Stimulated activated CD4-positive, alpha-beta T cell treated with anti-CD3 and anti-CD28 coated beads, TNF-alpha, amount 100 ng/mL, for 24 hours (primary cell): ENCODE data around the gene CHCHD3.

ENCODE experiments used
- DNase-seq, 3 experiments: peaks; one replicate each; pipeline ENCODE4 v3.0.0-alpha.2; 2020; ENCODE audit warnings: low read depth in 3 of 3

CHCHD3 gene

DNA sequence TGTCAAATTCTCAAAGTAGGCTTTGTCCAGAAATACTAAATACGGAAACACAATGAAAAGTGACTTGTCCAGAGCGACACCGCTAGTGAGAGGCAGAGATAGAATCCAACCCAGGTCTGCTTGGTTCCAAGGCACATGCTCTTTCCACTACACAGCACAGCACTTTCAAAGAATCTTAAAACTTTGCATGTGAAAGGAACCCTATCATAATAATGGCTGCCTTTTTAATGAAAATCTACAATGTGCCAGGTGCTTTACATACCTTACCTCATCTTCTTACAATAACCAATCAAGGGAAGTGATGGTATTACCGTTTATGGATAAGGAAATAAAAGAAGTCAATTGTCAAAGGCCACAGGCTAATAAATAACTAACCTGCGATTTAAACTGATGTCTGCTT, 2.6 kb downstream of the CHCHD3 start:
- no peak for DNase-seq

DNA sequence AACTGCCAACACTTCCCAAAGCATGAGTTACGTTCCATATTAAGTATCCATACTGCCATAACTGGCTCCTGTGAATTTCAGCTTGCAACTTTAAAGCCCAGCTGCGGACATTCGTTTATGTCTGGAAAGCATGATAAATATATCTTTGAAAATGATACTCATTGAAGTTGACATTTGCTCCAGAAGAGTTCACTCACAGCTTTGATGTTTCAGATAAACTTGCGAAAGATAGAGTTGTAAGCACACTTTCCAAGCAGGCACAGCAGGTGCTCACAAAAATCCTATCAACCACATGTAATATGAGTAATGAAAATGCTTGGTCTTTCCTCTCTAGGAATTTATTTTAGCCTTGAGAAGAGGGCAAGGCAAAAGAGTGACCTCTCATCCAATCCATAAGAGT, 4.5 kb downstream of the CHCHD3 start:
- no peak for DNase-seq

DNA sequence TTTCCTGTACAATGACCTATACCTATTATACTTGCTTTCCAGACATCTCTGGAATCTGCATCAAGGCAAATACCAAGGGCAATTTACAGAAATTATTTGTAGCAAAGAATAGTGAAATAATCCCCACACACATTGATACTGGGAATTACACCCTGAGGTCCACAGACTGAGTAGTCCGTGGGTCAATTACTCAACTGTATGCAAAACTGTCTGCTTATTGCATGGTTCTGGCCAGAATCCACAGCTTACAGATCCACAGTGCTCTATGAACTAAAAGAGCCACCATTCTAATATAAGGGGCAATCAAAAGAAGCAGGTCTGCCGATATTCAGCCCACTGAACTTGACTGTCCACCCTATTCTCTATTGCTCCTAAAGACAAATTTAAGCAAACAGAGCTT, 5.7 kb downstream of the CHCHD3 start:
- DNase-seq, result no peak

DNA sequence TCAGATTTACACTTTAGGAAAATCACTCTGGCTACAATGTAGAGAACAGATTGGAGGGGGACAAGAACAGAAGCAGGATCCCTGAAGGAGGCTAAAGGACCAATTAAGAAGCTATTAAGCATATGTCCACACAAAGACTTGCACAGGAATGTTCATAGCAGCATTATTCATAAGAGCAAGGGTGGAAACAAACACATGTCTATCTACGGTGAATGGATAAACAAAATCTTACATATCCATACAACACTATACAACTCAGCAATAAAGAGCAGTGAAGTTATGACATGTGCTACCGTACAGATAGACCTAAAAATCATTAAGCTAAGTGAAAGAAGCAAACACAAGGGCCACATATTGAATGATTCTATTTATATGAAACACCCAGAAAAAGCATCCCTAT, 10.4 kb downstream of the CHCHD3 start:
- no peak for DNase-seq

DNA sequence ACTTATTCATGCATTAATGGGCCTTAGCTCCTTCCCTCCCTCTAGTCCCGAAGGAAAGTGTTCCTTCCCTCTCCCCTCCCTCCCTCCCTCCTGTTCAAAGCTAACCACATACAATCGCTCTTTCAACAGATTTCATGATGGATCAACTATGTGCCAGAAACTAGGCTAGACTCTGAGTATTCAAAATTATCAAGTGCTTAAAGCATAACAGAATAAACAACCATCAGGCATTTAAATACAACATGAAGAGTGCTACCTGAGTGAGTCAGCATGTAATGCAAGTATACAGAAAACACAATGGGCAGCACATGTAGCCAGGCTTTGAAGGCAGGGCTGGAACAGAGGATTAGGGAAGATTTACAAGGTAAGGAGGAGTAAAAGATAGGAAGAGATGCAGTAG, 11.3 kb downstream of the CHCHD3 start:
- no peak for DNase-seq

DNA sequence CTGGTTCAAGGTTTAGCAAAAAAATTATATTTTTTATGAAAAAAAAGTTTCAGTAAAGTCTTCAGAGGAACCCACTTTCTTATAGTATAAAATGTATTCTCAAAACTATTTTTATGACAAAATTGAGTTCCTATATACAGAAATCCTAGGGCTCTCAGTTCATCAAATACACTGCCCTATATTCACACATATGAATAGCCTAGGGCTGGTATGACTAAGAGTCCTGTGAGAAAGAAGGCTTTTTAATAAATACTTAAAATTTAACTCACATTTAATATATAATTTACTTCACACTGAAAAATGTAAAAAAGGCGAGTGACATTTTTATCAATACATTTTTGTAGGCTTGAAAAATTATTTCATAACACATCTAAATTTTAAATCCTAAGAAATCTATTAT, 16.6 kb downstream of the CHCHD3 start:
- no peak for DNase-seq

DNA sequence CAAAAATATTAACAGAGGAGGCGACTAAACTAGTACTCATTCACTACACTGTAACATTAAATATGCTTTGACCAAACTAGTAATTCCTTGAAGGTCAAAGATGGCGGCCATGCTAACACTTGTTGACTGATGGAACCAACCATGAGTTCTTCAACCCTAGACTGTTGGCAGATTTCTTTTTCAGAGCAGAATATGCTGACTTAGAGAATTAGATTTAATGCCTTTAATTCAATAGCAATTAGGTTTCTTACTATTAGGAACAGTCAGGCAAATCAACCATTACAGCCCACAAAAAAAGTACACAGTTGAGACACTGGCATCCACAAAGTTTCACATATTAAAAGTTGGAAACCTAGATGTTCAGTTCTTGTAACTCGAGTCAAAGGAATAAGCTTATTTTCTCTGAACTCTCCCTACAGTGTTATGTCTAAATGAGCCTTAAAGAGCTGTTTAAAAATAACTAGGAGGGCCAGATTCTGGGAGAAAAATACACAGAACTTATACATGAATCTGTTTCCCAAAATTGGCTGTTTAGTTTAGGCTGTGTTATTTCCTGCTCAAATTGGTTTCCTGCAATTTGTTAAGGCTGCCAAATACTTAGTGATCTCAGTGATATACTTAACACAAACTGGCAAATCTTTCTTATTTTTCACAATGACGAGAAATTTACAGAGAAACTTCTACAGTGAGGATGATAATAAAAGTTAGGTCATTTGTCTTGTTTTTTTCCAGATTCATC, 17.6 kb downstream of the CHCHD3 start:
- no peak for DNase-seq

DNA sequence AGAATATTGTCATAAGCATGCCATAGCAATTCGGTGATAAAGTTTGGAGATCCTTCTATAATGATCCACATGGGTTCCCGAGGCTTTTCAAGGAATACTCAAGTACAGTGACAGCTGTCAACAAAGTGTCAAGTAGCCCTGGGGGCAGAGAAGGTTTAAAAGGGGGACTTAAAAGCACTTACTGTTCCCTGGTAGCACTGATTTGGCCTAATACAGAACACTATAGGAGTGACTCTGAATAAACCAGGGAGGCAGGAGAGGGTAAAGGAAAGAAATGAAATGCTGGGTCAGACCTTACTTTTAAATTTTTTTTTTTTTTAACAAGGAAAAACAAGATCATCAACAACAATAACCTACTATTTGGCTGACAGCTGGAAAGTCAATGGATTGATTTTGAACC, 20.1 kb downstream of the CHCHD3 start:
- DNase-seq, result no peak

DNA sequence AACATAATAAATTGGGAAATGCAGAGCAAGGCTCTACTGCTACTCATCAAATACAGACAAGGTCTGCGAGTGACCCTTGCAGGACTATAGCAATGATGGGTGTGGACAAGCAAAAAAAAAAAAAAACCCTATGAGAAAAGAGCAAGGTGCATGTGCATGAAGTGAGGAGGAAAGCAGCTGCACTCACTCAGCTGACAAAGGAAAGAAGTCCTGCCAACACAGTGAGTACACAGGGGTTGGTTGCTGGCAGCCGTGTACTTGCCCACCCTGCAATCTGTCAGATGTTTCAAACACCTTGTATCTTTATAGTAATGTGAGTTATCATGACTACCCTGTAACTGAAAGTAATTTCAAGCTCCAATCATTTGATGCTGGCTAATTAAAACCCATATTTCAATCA, 20.5 kb downstream of the CHCHD3 start:
- DNase-seq, result no peak

DNA sequence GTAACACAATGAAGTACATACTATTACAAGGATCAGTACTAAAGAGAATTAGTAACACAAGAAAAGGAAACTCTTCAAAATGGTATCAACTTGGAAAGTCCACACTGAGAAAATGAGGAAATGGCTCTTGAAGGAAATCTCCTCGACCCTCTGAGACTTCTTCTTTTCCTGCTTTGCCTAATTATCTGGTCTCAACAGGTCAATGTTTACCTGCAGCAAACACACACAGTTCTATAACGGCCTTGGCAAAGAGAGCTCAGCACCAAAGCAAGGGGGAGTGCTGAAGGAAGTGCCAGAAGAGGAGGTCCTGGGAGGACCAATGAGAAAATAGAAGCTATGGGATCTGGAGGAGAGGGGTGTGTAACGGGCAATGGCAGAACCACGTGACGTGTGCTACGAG, 21.9 kb downstream of the CHCHD3 start:
- no peak for DNase-seq

DNA sequence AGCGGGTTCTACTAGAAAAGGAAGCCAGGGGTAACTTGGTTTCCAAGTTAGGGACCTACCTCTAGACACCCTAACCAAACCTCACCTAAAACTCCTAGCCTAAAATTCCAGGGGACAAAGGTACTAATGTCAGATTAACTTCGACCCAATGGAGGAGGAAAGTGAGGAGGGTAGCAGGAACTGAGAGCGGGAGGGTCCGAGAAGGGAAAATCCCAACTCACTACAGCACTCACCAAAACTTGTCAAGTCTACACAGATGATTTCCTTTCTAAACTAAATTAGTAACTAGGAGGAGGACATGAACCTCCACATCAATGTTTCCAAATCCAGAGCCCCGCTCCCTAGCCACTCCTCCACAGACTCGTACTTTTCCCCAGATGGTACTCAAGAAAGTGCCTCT, 22.6 kb downstream of the CHCHD3 start:
- no peak for DNase-seq

DNA sequence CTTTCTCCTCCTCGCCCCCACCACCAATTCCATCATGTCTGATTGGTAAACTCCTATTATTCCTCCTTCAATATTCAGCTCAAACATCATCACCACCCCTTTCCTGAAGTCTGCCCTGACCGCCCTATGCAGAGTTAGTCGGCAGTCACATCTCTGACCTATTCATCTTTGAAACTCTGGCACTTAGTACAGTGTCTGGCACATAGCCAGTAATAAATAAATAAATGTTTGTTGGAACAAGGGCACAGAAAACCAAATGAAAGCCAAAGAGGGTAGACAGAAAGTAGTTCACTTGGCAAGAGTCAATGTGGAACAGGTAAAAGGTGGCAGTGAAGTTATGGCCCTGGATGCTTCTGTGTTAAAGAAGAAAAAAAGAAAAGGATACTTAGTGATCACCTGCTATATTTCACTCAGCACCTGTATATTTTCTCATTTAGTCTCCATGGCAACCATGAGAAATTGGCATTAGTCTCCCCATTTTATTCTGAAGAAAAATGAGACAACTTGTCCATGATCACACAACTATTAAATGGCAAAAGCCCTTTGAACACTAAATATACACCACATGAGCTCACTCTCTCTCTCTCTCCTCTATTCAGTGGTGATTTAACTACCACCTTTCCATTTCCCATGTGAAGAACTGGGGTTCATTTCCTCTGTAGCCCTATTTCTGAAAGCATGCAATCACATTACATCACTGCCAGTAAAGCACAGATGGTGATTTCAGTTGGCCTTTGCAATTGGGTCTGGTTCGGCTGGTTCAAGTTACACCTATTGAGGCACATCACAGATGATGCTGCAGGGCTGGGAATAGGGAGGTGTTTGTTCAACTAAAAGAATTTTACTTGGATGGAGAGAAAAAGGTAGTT, 25.3 kb downstream of the CHCHD3 start:
- DNase-seq, result no peak

DNA sequence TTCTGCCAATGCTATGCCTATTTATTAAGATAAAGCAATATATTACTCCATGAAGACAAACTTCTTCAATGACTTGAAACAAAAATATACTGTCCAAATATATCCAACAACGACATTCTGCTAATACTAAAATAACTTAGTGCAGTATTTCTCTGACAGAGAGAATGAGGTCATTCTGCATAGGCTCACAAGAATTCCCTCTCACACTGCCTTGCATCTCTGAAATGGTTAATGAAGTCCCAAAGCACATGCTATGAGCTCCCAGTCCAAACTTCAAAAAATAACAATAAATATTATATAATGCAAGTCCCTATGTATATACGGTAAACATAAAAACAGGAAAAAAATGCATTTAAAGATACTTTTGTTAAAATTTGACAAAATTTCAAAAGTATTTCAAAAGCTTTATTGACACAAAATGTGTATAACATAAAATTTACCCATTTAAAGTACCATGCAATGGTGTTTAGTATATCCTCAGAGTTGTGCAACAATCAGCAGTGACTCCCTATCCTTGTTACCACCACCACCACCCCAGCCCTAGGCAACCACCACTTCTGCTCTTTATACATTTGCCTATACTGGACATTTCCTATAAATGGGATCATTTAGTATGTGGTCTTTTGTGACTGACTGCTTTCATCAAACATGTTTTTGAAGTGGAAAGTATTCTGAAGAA, 27.6 kb downstream of the CHCHD3 start:
- DNase-seq, result no peak

DNA sequence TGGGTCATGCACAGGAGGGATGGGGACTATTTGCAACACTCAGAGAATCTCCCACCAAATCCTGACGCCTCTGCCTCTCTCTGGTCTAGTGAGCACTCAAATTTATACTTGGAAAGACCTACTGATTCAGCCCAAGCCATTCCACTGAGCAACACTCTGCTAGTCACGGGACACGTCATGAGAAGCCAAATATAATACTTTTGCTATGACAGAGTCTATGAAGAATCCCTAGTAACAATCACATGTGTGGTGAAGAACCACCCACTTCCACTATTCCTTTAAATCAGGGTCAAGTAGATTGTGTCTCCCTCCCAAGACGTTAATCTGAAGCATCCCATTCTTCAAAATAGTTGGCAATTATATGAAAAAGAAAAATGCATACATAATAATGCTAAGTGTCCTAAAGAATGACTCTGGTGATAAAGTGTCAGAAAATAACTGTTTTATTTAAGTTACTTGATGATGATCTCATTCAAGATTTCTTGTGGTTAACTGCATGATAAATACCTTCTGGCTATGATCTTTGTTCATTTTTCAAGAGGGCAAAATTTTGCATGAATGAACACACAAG, 28.5 kb downstream of the CHCHD3 start:
- DNase-seq, result no peak

DNA sequence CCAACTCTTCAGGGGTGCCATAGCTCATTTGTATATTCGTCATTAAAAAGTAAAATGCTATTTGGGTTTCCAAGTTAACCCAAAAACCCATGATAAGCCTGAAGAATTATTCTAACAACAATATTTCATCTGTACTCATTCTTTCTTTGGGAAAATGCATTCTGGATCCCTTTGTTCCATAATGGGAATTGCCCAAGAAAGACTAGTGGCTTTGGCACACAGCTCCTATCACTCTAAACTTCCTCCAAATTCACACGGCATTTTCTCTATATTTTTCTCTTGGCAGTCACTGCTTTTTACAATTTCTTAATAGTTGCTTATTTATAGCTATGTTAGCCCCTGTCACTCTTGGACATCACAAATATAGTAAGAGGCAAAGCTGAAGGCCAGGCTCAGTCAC, 29.1 kb downstream of the CHCHD3 start:
- no peak for DNase-seq

DNA sequence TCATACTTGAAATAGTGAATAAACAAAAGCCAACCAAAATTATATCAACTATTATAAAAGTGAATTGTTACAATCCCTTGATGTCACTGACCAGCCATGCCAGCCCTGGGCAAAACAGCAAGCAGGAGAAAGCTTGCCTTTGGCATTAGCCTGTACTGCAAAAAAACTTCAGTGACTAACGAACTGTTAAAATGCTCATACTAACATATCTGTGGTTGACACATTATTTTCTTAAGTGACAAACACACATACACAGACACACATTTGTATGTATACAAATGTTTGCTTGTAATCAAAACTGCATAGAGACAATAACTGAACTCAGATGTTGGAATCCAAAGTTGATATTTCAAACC, 29.5 kb downstream of the CHCHD3 start:
- no peak for DNase-seq

DNA sequence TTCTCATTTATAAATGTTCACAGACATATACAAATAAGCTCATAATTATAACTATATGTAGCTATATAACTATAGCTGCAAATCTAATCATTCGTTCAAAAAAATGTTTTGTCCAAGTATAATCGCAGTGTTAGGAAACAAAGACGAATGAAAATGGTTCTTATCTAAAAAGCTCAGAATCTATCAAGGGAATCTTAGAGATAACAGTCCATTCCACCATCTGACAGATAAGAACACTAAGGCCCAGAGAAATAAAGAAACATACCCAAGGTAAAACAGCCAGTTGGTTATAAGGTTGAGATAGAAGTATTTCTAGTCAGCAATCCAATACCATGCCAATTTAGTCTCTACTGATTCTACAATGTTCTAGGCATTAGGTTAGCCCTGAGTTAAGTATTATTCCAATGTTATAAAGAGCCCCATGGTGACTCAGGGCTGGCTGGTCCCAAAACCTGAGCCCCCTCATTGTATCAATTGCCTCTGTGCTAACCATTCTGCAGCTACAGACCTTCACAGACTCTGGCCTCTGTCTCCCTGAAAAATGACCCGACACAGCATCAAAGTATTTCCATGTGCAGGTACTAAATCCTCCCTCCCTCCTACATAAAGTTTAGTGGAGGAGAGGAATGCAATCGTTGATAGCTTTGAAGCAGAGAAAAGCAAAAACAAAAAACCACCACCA, 30.0 kb downstream of the CHCHD3 start:
- DNase-seq, result no peak

DNA sequence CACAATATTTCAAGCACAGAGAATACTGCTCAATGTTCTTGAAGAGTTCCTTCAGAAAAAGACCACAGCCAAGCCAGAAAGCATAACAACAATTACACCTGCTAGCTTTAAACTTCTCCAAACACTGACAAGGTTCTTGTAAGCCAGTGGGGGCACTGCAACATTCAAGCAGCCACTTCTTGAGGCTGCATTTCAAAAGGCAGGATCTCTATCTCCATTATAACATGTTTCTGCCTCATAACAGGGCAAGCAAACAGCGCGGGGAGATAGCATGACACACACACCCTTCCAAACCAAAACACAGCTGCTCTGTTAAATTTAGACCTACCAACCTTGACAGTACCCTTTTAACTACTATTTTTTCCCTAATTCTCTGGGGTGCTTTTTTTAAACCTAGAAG, 30.8 kb downstream of the CHCHD3 start:
- DNase-seq, result no peak

DNA sequence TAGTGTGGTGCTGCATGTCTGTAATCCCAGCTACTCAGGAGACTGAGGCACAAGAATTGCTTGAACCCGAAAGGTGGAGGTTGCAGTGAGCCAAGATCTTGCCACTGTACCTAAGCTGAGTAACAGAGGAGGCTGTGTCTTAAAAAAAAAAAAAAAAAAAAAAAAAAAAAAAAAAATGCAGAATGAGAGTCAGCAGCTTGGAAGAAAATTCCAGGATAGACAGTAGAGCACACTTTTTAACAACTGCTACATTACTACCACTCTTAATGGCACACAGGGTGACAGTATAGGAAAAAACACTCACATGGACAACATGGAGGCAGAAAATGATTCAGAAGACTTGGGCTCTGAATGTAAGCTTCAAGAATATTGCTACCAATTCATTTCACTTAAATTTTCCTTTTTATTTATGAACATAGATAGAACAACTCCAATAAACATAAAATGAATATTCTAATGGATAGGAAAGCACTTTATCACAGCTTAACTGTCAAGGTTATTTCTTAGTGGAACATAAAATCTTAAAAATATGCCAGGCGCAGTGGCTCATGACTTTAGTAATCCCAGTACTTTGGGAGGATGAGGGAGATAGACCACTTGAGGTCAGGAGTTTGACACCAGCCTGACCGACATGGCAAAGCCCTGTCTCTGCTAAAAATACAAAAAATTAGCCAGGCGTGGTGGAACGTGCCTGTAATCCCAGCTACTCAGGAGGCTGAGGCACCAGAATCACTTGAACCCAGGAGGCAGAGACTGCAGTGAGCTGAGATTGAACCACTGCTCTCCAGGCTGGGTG, 31.5 kb downstream of the CHCHD3 start:
- no peak for DNase-seq

DNA sequence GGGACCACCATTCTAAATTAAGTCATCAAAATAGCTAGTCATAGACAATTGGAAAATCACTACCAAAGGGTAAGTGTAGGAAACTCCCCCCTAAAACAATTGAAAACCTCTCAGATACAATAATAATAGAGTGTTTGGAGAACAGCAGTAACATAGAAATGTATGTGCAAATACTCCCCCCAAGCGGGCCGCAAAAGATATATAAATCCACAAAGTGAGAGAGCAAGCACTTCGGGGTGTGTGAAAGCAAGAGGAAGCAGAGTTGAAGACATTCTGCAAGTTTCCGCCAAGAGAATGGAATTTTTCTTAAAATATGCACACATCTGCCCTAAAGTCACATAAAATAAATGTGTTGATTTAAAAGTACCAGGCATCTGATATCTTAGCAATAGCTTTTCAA, 33.3 kb downstream of the CHCHD3 start:
- no peak for DNase-seq

DNA sequence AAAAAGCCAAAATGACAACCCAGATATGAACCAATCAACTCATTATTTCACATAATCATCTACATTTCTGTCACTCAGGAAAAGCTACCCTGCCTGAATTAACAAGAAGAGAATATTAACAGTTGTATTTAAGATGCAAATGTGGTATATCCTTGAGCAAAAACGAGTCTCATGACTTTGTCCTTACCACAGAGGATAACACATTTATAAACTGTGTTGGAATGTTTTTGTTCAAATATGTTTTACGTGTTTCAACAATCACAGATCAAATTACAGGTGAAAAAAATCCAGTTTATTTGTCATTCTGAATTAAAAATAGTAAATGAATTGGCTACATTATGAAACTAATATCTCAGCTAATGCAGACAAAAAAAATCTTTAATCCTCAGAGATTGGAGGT, 34.6 kb downstream of the CHCHD3 start:
- DNase-seq, result no peak
